Measurements from ENCODE around the gene CFAP206.
"Not testable (repeated sequence)": the region's sequence is repeated elsewhere in the genome, so short reads cannot be mapped to it uniquely, and the experiment has no call there.

Gene CFAP206

DNA sequence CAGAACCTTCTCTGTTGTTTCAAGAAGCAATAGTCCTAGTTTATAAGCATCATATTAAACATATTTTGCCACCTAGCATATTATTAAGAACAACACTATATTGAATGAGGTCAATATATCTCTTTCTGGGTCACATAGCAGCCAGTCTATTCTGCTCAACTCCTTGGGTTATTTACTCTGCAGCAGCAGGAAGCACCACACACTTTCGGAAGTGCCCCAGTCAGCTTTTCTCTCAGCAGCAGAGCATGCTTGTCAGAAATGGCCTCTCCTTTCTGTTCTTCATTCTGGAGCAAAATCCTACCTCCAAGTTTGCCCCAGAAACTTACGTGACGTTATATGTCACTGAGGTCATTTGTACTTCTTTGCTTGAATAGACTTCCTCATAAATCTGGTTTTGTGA lies 22.7 kb downstream of the CFAP206 start:
- no peak for FAIRE-seq

DNA sequence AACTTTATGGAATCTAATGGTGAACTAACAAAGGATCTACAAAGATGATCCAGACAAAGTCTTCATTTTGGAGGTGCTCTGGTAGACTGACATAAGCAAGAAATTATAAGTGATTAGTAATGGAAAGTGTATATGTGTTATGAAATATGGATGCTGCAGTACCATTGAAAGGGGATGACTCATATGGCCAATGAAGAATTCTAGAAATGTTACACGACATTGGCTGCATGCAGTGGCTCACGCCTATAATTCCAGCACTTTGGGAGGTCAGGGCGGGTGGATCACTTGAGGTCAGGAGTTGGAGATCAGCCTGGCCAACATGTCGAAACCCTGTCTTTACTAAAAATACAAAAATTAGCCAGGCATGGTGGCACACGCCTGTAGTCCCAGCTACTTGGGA lies 23.5 kb downstream of the CFAP206 start:
- no peak for FAIRE-seq

DNA sequence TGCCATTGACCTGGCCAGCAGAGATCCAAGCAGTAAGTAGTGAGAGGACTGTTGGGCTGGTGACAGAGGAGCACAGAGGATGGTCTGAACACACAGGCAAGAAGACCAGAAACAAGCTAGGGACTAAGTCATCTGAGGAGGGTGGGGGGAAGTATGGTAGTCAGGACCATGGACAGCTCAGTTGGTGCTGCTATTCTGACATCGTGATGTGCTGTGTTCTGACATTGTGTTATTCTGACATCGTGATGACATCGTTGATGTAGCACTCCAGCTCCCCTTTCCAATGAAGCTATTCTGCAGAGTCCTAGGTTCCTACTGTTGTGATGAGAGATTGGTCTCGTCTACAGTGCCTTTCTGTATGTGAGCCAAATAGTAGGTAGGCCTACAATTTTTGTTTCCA lies 28.7 kb downstream of the CFAP206 start:
- no peak for FAIRE-seq

GRCh38 chr6:87441711-87442110 lies 33.9 kb downstream of the CFAP206 start:
- FAIRE-seq: no peak

- FAIRE-seq: no peak
Measured at GRCh38 chr6:87444362-87444761, 36.6 kb downstream of the CFAP206 start.

DNA sequence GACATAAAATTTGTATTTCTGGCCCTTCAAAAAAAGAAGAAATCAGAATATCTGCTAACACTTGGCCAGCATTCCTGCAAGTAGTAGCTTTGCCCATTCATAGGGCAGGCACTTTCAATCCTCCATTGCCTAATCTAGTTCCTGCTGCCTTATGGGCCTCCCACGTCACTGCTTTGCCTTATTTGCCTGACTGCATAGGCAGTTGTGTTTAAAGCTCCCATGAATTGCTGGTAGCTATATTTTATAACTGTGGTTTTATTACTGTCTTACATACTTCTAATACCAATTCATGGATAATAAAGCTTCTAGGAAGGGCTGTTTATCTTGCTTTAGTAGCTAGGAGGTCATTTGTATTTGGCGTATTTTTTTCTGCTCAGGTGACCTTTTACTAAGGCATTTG lies 57.3 kb downstream of the CFAP206 start:
- FAIRE-seq: no peak

- no peak for FAIRE-seq
Measured at GRCh38 chr6:87472525-87473418, 65.0 kb downstream of the CFAP206 start, which contains the start of gene SLC35A1. Gene SLC35A1, plus strand, starts transcription at chr6:87472974. Its CDS starts 30 bp downstream, at chr6:87473004.

DNA sequence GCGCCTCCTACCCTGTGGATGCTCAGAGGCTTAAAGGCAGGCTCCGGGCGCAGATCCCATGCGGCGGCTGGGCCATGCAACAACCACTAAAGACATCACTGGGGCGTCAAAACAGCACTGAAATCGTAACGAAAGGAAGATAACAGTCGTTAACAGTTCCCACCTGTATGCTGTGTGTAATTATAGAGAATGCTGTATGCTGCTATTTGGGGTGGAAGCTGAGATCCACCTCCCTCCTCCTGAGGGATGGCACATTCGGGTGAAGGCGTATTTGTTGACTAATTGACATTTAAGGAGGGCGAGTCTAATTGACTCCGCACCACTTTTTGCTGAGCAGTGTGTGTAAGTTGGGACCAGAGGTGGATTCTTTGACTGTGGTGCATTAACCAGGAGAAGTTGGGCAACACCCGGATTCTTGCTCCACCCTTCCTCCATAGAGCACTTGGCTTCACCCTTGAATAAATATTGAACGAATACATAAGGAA lies 65.7 kb downstream of the CFAP206 start:
- no peak for FAIRE-seq

DNA sequence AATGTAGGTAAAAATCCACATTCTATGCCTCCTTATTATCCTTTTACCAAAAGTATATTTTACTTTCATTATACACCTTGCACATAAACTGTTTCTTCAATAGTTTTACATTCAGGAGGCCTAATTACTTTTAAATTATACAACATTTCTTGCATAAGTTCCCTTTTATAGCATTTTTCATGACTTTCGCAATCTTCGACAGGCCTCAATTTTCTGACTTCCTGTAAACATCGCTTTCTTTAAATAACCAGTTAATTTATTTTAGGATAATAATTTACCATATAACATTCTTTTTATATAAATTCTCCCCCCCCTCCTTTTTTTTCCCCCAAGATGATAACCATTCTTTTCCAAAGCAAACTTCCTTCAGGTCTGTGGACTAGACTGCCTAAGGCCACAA lies 74.2 kb downstream of the CFAP206 start:
- no peak for FAIRE-seq

DNA sequence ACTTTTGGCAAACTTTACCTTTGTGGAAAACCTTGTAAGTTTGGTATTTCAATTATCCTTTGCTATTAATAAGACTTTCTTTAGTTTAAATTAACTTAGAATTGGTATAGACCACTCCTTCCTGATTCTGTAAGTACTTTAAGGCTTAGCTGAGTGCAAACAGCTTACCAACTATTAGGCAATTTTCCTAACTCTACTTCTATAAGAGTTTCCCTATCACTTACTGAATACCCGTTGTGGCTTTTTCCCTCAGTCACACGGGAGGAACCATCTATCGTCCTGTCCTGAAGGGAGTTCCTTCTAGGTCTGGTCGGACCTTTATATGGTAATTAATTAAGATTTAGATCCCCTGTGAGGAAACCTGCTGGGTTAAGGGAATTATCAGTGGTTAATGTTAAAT lies 74.6 kb downstream of the CFAP206 start:
- no peak for FAIRE-seq

GRCh38 chr6:87483929-87484328 lies 76.2 kb downstream of the CFAP206 start:
- no peak for FAIRE-seq

GRCh38 chr6:87484491-87484890 lies 76.7 kb downstream of the CFAP206 start:
- no peak for FAIRE-seq

GRCh38 chr6:87487555-87487954 lies 79.8 kb downstream of the CFAP206 start:
- FAIRE-seq: no peak

DNA sequence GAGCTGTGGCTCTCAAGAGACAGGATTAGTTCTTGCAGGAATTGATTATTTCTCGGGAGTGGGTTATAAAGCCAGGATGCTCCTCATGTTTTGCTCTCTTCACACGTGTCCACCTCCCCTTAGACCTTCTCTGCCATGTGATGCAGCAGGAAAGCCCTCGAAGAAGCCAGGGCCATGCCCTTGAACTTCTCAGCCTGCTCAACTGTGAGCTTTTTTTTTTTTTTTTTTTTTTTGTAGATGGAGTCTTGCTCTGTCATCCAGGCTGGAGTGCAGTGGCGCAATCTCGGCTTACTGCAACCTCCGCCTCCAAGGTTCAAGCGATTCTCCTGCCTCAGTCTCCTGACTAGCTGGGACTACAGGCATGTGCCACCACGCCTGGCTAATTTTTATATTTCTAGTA lies 81.6 kb downstream of the CFAP206 start:
- not testable (repeated sequence) for FAIRE-seq

- FAIRE-seq: no peak
Measured at GRCh38 chr6:87494761-87495422, 87.1 kb downstream of the CFAP206 start.

DNA sequence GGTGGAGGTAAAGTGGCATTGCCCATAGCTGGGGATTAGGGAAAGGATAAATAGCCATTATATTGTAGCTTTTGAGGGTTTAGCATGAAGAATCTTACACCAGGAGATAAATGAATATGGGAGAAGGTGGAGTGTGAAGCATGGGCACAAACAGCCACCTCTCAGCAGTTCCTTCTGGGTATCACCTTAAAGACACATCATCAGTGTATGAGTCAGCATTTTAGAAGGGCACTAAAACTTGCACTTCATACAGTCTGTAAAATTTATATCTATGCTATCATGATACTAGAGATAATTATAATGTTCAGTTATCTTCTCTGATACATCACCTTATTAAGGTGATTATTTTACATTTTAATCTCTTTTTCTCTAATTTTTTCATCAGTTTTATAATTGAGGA lies 90.3 kb downstream of the CFAP206 start:
- FAIRE-seq: no peak

- no peak for FAIRE-seq
Measured at GRCh38 chr6:87501809-87502572, 94.2 kb downstream of the CFAP206 start.

DNA sequence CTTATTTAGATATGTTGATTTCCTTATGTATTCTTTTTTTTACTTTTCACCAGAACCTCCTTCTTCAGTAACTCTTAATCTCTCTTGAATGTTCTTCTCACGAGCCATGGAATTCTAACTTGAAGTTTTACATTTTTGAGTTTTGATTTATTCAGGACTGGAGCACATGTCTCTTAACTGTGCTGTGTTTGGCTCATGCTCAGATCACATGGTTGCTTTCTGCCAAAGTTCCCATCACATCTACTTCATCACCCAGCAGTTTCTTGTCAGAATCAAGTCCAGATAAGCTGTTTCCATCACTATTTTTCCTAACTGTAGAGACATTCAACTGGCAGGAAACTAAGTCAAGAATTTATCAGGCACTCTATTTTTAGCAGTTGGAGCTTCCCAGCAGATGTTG lies 96.7 kb downstream of the CFAP206 start:
- FAIRE-seq: no peak
